GM12878 (cell line): ENCODE data around the gene RBPJL. TPM values are rescaled to one million over a fixed set of nuclear protein-coding genes. Genes with fewer than 3 reads are reported as not detected.

Source experiments
- CBFB ChIP-seq: IDR thresholded peaks from 2 replicates; pipeline ENCODE4 v1.6.1; 2016; ENCODE audit warnings: antibody characterized with exemption, low read depth
- CTCF ChIP-seq, 3 experiments: IDR thresholded peaks in 2 of 3; conservative IDR thresholded peaks in 1 of 3; 2 replicates each; pipeline ENCODE4 v1.5.1; 2011; ENCODE audit warnings: low read depth in 3 of 3, low read length in 3 of 3, mild to moderate bottlenecking in 3 of 3, control low read depth in 2 of 3, moderate library complexity in 2 of 3, inconsistent platforms in 1 of 3, mixed read lengths in 1 of 3; ENCODE audit not compliant: control insufficient read depth in 2 of 3, insufficient read depth in 1 of 3; ENCODE audit errors: extremely low read depth in 1 of 3
- FOXK2 ChIP-seq: fragments of 450-650 bp; IDR thresholded peaks from 2 replicates; pipeline ENCODE4 v1.6.1; 2017; ENCODE audit warnings: mild to moderate bottlenecking, moderate library complexity
- FOXM1 ChIP-seq: IDR thresholded peaks from 2 replicates; pipeline ENCODE4 v1.6.1; 2012; ENCODE audit warnings: low read depth, mild to moderate bottlenecking, inconsistent platforms, low read length, moderate library complexity
- GATAD2B ChIP-seq: fragments of 450-650 bp; conservative IDR thresholded peaks from 2 replicates; pipeline ENCODE4 v1.6.1; 2017; ENCODE audit warnings: low read depth, mild to moderate bottlenecking, moderate library complexity
- JUND ChIP-seq: IDR thresholded peaks from 2 replicates; pipeline ENCODE4 v1.6.1; 2012; ENCODE audit warnings: low read depth, mild to moderate bottlenecking, low read length, improper control_type of control experiment, moderate library complexity
- MAX ChIP-seq: IDR thresholded peaks from 2 replicates; pipeline ENCODE4 v1.6.1; 2012; ENCODE audit warnings: low read depth, low read length, improper control_type of control experiment
- MYB ChIP-seq: fragments of 150-350 bp; IDR thresholded peaks from 2 replicates; pipeline ENCODE4 v1.6.1; 2014; ENCODE audit warnings: mild to moderate bottlenecking, low read depth, low read length, borderline replicate concordance
- NFIC ChIP-seq: IDR thresholded peaks from 2 replicates; pipeline ENCODE4 v1.6.1; 2012; ENCODE audit warnings: low read depth, mild to moderate bottlenecking, inconsistent platforms, low read length, moderate library complexity
- NR2C1 ChIP-seq: fragments of 450-650 bp; IDR thresholded peaks from 2 replicates; pipeline ENCODE4 v1.6.1; 2017; ENCODE audit warnings: antibody characterized with exemption, mild to moderate bottlenecking, moderate library complexity
- NR2F1 ChIP-seq: fragments of 450-650 bp; conservative IDR thresholded peaks from 2 replicates; pipeline ENCODE4 v1.6.1; 2017; ENCODE audit warnings: mild to moderate bottlenecking
- POLR2A ChIP-seq: IDR thresholded peaks from 2 replicates; pipeline ENCODE4 v1.6.1; 2011; ENCODE audit warnings: low read depth, mild to moderate bottlenecking, low read length
- RELB ChIP-seq: fragments of 450-650 bp; IDR thresholded peaks from 2 replicates; pipeline ENCODE4 v1.6.1; 2017; ENCODE audit warnings: low read depth, mild to moderate bottlenecking, moderate library complexity
- SKIL ChIP-seq: fragments of 450-650 bp; IDR thresholded peaks from 2 replicates; pipeline ENCODE4 v1.6.1; 2017; ENCODE audit warnings: mild to moderate bottlenecking, low read depth, inconsistent platforms; ENCODE audit not compliant: poor library complexity, severe bottlenecking
- SMAD1 ChIP-seq: fragments of 450-650 bp; IDR thresholded peaks from 2 replicates; pipeline ENCODE4 v1.6.1; 2018; ENCODE audit warnings: mild to moderate bottlenecking, low read depth; ENCODE audit not compliant: partially characterized antibody
- SMC3 ChIP-seq: IDR thresholded peaks from 2 replicates; pipeline ENCODE4 v1.6.1; 2011; ENCODE audit warnings: low read length, improper control_type of control experiment, borderline replicate concordance
- SPI1 ChIP-seq: IDR thresholded peaks from 2 replicates; pipeline ENCODE4 v1.6.1; 2011; ENCODE audit warnings: low read depth, mild to moderate bottlenecking, low read length, moderate library complexity, borderline replicate concordance; ENCODE audit not compliant: insufficient read depth
- SRF ChIP-seq, 2 experiments: IDR thresholded peaks; 2 replicates each; pipeline ENCODE4 v1.6.1; 2011; ENCODE audit warnings: low read depth in 2 of 2, low read length in 2 of 2, mild to moderate bottlenecking in 1 of 2, moderate library complexity in 1 of 2
- TAF1 ChIP-seq: IDR thresholded peaks from 2 replicates; pipeline ENCODE4 v1.6.1; 2011; ENCODE audit warnings: mild to moderate bottlenecking, low read depth, low read length, borderline replicate concordance
- YBX1 ChIP-seq: fragments of 450-650 bp; IDR thresholded peaks from 2 replicates; pipeline ENCODE4 v1.6.1; 2016; ENCODE audit warnings: antibody characterized with exemption
- YY1 ChIP-seq: IDR thresholded peaks from 2 replicates; pipeline ENCODE4 v1.6.1; 2011; ENCODE audit warnings: low read depth, mild to moderate bottlenecking, low read length
- ZBTB33 ChIP-seq: fragments of 450-650 bp; IDR thresholded peaks from 2 replicates; pipeline ENCODE4 v1.6.1; 2017; ENCODE audit warnings: mild to moderate bottlenecking
- ZNF24 ChIP-seq: fragments of 450-650 bp; IDR thresholded peaks from 2 replicates; pipeline ENCODE4 v1.6.1; 2017; ENCODE audit warnings: antibody characterized with exemption, mild to moderate bottlenecking
- polyA plus RNA-seq, 11 experiments: library from polyadenylated mRNA; depleted of rRNA in 4 of 11; unstranded in 6 of 11; stranded (reverse) in 5 of 11; fragments of >200 nt; fragmentation: Nextera tagmentation in 4 of 11; fragmentation: Illumina TruSeq in 1 of 11; extraction: Ambion mirVana in 4 of 11; extraction: Trizol in 1 of 11; gene quantifications; 1 replicate in 1 of 11; 2 replicates in 10 of 11; pipeline versions ENCODE4 v1.2.1 to v1.2.3, GENCODE V29; 2011 to 2016; ENCODE audit warnings: inconsistent platforms in 2 of 11, missing spikeins in 2 of 11, low read depth in 1 of 11
- total RNA-seq, 4 experiments: library from RNA; depleted of rRNA in 3 of 4; stranded (reverse); fragments of >200 nt in 3 of 4; fragmentation: Illumina TruSeq in 1 of 4; extraction: Trizol in 1 of 4; gene quantifications; 2 replicates each; pipeline versions ENCODE4 v1.2.1 to v1.2.3, GENCODE V29; 2013 to 2021

RBPJL gene
- total and polyA plus RNA-seq, 10 of the 15 experiments (the other 5 are each of a cell fraction or from before 2014, with no cell fraction given), result 0.18 TPM; not detected in 9

GRCh38 chr20:45290677-45291355 lies 15.8 kb upstream of the RBPJL start (continued):
- TF ChIP-seq RELB, result no peak
- TF ChIP-seq SRF (IDR thresholded peaks at IDR 0.05; ENCODE audit: low read depth in 2 of 2, low read length in 2 of 2), result no peak
- no peak for TF ChIP-seq GATAD2B
- no peak for TF ChIP-seq MAX
- no peak for TF ChIP-seq SMAD1
- peak; percentile 79 for TF ChIP-seq SMC3
- TF ChIP-seq JUND, result no peak
- no peak for TF ChIP-seq FOXK2
- TF ChIP-seq NR2C1, result no peak
- TF ChIP-seq CBFB, result no peak
- no peak for TF ChIP-seq YBX1
- no peak for TF ChIP-seq MYB
- no peak for TF ChIP-seq NR2F1
- TF ChIP-seq SPI1, result peak; percentile 75
- TF ChIP-seq FOXM1, result no peak
- TF ChIP-seq ZNF24, result no peak
- no peak for TF ChIP-seq SKIL
- TF ChIP-seq NFIC, result no peak
- 0 out of 2 replicates have a peak, but pooled peaks have one; percentile 27 for TF ChIP-seq YY1
- no peak for TF ChIP-seq POLR2A
- peak; percentile 81 to 90 (median 88) for TF ChIP-seq CTCF (IDR thresholded peaks at IDR 0.05 in 2 of 3, conservative IDR thresholded peaks at IDR 0.05 in 1 of 3; ENCODE audit: control insufficient read depth in 2 of 3, extremely low read depth in 1 of 3, insufficient read depth in 1 of 3, low read depth in 3 of 3, low read length in 3 of 3)
- TF ChIP-seq ZBTB33, result no peak
- no peak for TF ChIP-seq TAF1
